ENCODE data around the gene TSR3.
A peak's percentile ranks its signal among the peaks of the same experiment; 100 is the strongest.
"Not testable (repeated sequence)": the region's sequence is repeated elsewhere in the genome, so short reads cannot be mapped to it uniquely, and the experiment has no call there.

Gene TSR3

DNA sequence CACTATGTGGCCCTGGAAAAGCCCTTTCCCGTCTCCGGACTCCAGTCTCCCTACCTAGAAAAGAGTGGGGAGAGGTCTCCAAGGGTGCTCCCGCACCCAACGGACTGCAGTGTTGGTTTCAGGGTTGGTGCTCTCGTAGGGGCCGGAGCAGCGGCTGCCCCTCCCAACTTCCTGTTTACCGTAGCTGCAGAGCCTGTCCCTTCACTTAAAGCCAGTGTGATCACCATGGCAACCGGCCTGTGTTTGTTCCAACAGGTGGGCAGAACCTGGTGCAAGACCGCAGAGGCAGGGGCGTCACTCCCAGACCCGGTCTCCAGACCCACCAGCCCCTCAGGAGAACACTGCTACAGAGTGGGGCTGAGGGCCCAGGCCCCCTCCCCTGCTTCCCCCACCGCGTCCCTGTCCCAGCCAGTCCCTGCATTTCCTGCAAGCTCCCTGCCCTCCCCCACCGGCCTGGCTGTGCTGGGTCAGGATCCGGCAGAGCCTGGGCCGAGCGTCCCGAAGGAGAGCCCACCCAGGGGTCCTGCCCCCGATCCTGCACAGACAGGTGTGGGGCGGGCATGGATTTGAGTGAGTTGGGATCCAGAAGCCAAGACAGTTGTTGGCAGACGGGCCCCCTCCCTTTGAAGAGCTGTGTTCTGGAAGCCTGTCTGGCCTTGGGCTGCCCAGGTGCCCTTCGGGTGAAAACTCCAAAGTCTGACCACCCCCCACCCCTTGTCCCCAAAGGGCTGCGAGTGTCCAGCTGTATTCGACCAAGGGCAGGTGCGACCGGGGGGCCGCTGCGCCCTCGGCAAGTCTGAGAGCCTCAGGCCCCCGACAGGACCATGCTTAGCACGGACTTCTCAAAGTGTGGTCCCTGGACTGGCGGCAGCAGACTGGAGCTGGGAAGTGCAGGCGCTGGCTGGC is 19.7 kb downstream of the TSR3 start:
- peak overlapping the region; percentile 25 for H3K18ac ChIP-seq (ENCODE audit: low read length)
- H3K9ac ChIP-seq (ENCODE audit: low read length): peak overlapping the region; percentile 61
- peak; percentile 99 for DNase-seq
- peaks cover 10% of the 10 kb centered on the region for H3K27me3 ChIP-seq (ENCODE audit: insufficient read depth, low read length, poor library complexity)
- peaks cover 2% of the 10 kb centered on the region for H3K4me1 ChIP-seq (ENCODE audit: control insufficient read depth, low read depth, low read length)
- H3K4ac ChIP-seq (ENCODE audit: low read depth, low read length): peak overlapping the region; percentile 22
- H3K27ac ChIP-seq (ENCODE audit: low read depth, low read length): no peak overlapping the region
- no peak overlapping the region for H2BK120ac ChIP-seq (ENCODE audit: low read depth, low read length)
- H3K36me3 ChIP-seq (ENCODE audit: control insufficient read depth, insufficient read depth, low read length): no peaks in the 10 kb centered on the region
- no peaks in the 10 kb centered on the region for H3K79me1 ChIP-seq (ENCODE audit: low read length)
- H3K4me2 ChIP-seq (ENCODE audit: low read length): peak overlapping the region; percentile 87
- no peak overlapping the region for H2BK5ac ChIP-seq (ENCODE audit: low read length)
- no peak overlapping the region for H3K23ac ChIP-seq (ENCODE audit: low read length)
- H2BK15ac ChIP-seq (replicated peaks; ENCODE audit: low read depth): no peak overlapping the region
- no CpG with 5 or more reads among the region's 34 CpGs for WGBS (ENCODE audit: extremely low coverage, insufficient coverage, low lambda C conversion rate)
- no peaks in the 10 kb centered on the region for H3K79me2 ChIP-seq (ENCODE audit: control insufficient read depth, insufficient read depth, low read length)
- no peak overlapping the region for H4K5ac ChIP-seq (ENCODE audit: low read length)
- H3K56ac ChIP-seq (ENCODE audit: low read length): peak overlapping the region; percentile 79
- no peak overlapping the region for H3K4me3 ChIP-seq (ENCODE audit: low read length)
- no peak overlapping the region for H4K8ac ChIP-seq (ENCODE audit: low read depth, low read length)
- H2AK5ac ChIP-seq (ENCODE audit: low read length): no peak overlapping the region

GRCh38 chr16:1330931-1331711 is 20.6 kb downstream of the TSR3 start:
- no peak overlapping the region for H4K8ac ChIP-seq (ENCODE audit: low read depth, low read length)
- H3K27me3 ChIP-seq (ENCODE audit: insufficient read depth, low read length, poor library complexity): peaks cover 10% of the 10 kb centered on the region
- no peaks in the 10 kb centered on the region for H3K36me3 ChIP-seq (ENCODE audit: control insufficient read depth, insufficient read depth, low read length)
- DNase-seq: no peak
- peaks cover 2% of the 10 kb centered on the region for H3K4me1 ChIP-seq (ENCODE audit: control insufficient read depth, low read depth, low read length)
- peak overlapping the region; percentile 22 for H3K4ac ChIP-seq (ENCODE audit: low read depth, low read length)
- no peak overlapping the region for H4K5ac ChIP-seq (ENCODE audit: low read length)
- H2AK5ac ChIP-seq (ENCODE audit: low read length): peak overlapping the region; percentile 79
- H2BK15ac ChIP-seq (replicated peaks; ENCODE audit: low read depth): no peak overlapping the region
- H2BK5ac ChIP-seq (ENCODE audit: low read length): no peak overlapping the region
- H3K4me2 ChIP-seq (ENCODE audit: low read length): peak overlapping the region; percentile 87
- H3K79me2 ChIP-seq (ENCODE audit: control insufficient read depth, insufficient read depth, low read length): no peaks in the 10 kb centered on the region
- H3K18ac ChIP-seq (ENCODE audit: low read length): peak overlapping the region; percentile 25
- no CpG with 5 or more reads among the region's 22 CpGs for WGBS (ENCODE audit: extremely low coverage, insufficient coverage, low lambda C conversion rate)
- no peak overlapping the region for H3K27ac ChIP-seq (ENCODE audit: low read depth, low read length)
- peak overlapping the region; percentile 45 for H3K56ac ChIP-seq (ENCODE audit: low read length)
- H3K79me1 ChIP-seq (ENCODE audit: low read length): no peaks in the 10 kb centered on the region
- H3K23ac ChIP-seq (ENCODE audit: low read length): no peak overlapping the region
- peak overlapping the region; percentile 57 for H3K9ac ChIP-seq (ENCODE audit: low read length)
- H3K4me3 ChIP-seq (ENCODE audit: low read length): no peak overlapping the region
- H2BK120ac ChIP-seq (ENCODE audit: low read depth, low read length): peak overlapping the region; percentile 2

GRCh38 chr16:1330260-1330914 is 21.3 kb downstream of the TSR3 start:
- H3K79me2 ChIP-seq (ENCODE audit: control insufficient read depth, insufficient read depth, low read length): no peaks in the 10 kb centered on the region
- no peak overlapping the region for H2BK120ac ChIP-seq (ENCODE audit: low read depth, low read length)
- H3K4me2 ChIP-seq (ENCODE audit: low read length): no peak overlapping the region
- no peak overlapping the region for H2BK15ac ChIP-seq (replicated peaks; ENCODE audit: low read depth)
- H3K9ac ChIP-seq (ENCODE audit: low read length): no peak overlapping the region
- peak; percentile 72 for DNase-seq
- H3K27me3 ChIP-seq (ENCODE audit: insufficient read depth, low read length, poor library complexity): peaks cover 10% of the 10 kb centered on the region
- H3K23ac ChIP-seq (ENCODE audit: low read length): no peak overlapping the region
- H3K27ac ChIP-seq (ENCODE audit: low read depth, low read length): no peak overlapping the region
- no peak overlapping the region for H3K4ac ChIP-seq (ENCODE audit: low read depth, low read length)
- no peak overlapping the region for H4K5ac ChIP-seq (ENCODE audit: low read length)
- no peaks in the 10 kb centered on the region for H3K36me3 ChIP-seq (ENCODE audit: control insufficient read depth, insufficient read depth, low read length)
- H3K4me1 ChIP-seq (ENCODE audit: control insufficient read depth, low read depth, low read length): peaks cover 2% of the 10 kb centered on the region
- no peak overlapping the region for H3K56ac ChIP-seq (ENCODE audit: low read length)
- H3K79me1 ChIP-seq (ENCODE audit: low read length): no peaks in the 10 kb centered on the region
- no peak overlapping the region for H2BK5ac ChIP-seq (ENCODE audit: low read length)
- no peak overlapping the region for H3K18ac ChIP-seq (ENCODE audit: low read length)
- H4K8ac ChIP-seq (ENCODE audit: low read depth, low read length): no peak overlapping the region
- H3K4me3 ChIP-seq (ENCODE audit: low read length): no peak overlapping the region
- no CpG with 5 or more reads among the region's 17 CpGs for WGBS (ENCODE audit: extremely low coverage, insufficient coverage, low lambda C conversion rate)
- no peak overlapping the region for H2AK5ac ChIP-seq (ENCODE audit: low read length)

DNA sequence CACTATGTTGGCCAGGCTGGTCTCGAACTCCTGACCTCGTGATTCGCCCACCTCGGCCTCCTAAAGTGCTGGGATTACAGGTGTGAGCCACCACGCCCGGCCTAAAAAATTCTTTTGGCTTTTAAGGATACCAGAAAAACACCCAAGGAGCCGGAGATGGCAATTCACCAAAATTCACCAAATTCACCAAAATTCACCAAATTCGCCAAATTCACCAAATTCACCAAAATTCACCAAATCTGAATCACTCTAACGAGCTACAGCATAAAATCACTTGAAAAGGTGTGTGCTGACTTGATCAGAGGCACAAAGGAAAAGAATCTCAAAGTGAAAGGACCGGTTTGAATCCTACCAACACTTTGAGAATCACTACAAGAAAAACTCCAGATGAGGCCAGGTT is 22.7 kb downstream of the TSR3 start:
- H3K56ac ChIP-seq (ENCODE audit: low read length); H3K79me2 ChIP-seq (ENCODE audit: control insufficient read depth, insufficient read depth, low read length); H3K36me3 ChIP-seq (ENCODE audit: control insufficient read depth, insufficient read depth, low read length); H3K18ac ChIP-seq (ENCODE audit: low read length); H3K4ac ChIP-seq (ENCODE audit: low read depth, low read length); H4K5ac ChIP-seq (ENCODE audit: low read length); H3K27ac ChIP-seq (ENCODE audit: low read depth, low read length); H3K23ac ChIP-seq (ENCODE audit: low read length); H3K27me3 ChIP-seq (ENCODE audit: insufficient read depth, low read length, poor library complexity); H2BK120ac ChIP-seq (ENCODE audit: low read depth, low read length); H2BK5ac ChIP-seq (ENCODE audit: low read length); H3K4me3 ChIP-seq (ENCODE audit: low read length); H2BK15ac ChIP-seq (replicated peaks; ENCODE audit: low read depth); DNase-seq; H3K79me1 ChIP-seq (ENCODE audit: low read length); H3K9ac ChIP-seq (ENCODE audit: low read length); H4K8ac ChIP-seq (ENCODE audit: low read depth, low read length); H2AK5ac ChIP-seq (ENCODE audit: low read length); H3K4me1 ChIP-seq (ENCODE audit: control insufficient read depth, low read depth, low read length); H3K4me2 ChIP-seq (ENCODE audit: low read length): not testable (repeated sequence)
- whole genome bisulfite sequencing (ENCODE audit: extremely low coverage, insufficient coverage, low lambda C conversion rate): 100% methylated on average over 2 of the region's 10 CpGs

DNA sequence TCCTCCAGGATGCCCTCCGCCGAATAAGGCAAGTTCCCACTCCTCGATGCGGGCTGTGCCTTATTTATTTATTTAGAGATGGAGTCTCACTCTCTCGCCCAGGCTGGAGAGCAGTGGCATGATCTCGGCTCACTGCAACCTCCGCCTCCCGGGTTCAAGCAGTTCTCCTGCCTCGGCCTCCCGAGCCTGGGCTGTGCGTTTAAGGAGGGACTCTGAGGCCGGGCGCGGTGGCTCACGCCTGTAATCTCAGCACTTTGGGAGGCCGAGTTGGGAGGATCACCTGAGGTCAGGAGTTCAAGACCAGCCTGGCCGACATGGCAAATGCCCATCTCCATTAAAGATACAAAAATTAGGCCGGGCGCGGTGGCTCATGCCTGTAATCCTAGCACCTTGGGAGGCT is 23.5 kb downstream of the TSR3 start:
- not testable (repeated sequence) for DNase-seq; H3K4ac ChIP-seq (ENCODE audit: low read depth, low read length); H2AK5ac ChIP-seq (ENCODE audit: low read length); H3K79me1 ChIP-seq (ENCODE audit: low read length); H2BK5ac ChIP-seq (ENCODE audit: low read length); H4K8ac ChIP-seq (ENCODE audit: low read depth, low read length); H4K5ac ChIP-seq (ENCODE audit: low read length); H3K4me3 ChIP-seq (ENCODE audit: low read length); H3K36me3 ChIP-seq (ENCODE audit: control insufficient read depth, insufficient read depth, low read length); H3K18ac ChIP-seq (ENCODE audit: low read length); H3K56ac ChIP-seq (ENCODE audit: low read length); H2BK15ac ChIP-seq (replicated peaks; ENCODE audit: low read depth); H3K4me2 ChIP-seq (ENCODE audit: low read length); H3K4me1 ChIP-seq (ENCODE audit: control insufficient read depth, low read depth, low read length); H3K9ac ChIP-seq (ENCODE audit: low read length); H3K79me2 ChIP-seq (ENCODE audit: control insufficient read depth, insufficient read depth, low read length); H3K27ac ChIP-seq (ENCODE audit: low read depth, low read length); H3K27me3 ChIP-seq (ENCODE audit: insufficient read depth, low read length, poor library complexity); H2BK120ac ChIP-seq (ENCODE audit: low read depth, low read length); H3K23ac ChIP-seq (ENCODE audit: low read length)
- WGBS (ENCODE audit: extremely low coverage, insufficient coverage, low lambda C conversion rate): no CpG with 5 or more reads among the region's 20 CpGs

Measured in mesendoderm (in vitro differentiated cells).